ENCODE data around the gene CDH11. TPM values are rescaled to one million over a fixed set of nuclear protein-coding genes. Genes with fewer than 3 reads are reported as not detected.

The CDH11 gene
- total RNA-seq, 2 experiments from 2014 or later: not detected

- Histone ChIP-seq H3K9me2 (ENCODE audit: insufficient read depth, low read length) (no peaks in the 10 kb centered on the region), H3K4me3 (ENCODE audit: low read depth, low read length, poor library complexity, severe bottlenecking) (no peak overlapping the region), H3K36me3 (ENCODE audit: insufficient read depth, low read length) (no peaks in the 10 kb centered on the region), H3K27ac (ENCODE audit: low read depth, low read length, poor library complexity, severe bottlenecking) (no peak overlapping the region), H3K79me2 (ENCODE audit: insufficient read depth, low read depth, low read length) (no peaks in the 10 kb centered on the region), H4K20me1 (ENCODE audit: insufficient read depth, low read length) (no peaks in the 10 kb centered on the region), H3K4me2 (ENCODE audit: low read length) (no peak overlapping the region), H2AFZ (ENCODE audit: low read length) (no peak overlapping the region), H3K4me1 (ENCODE audit: insufficient read depth, low read length, poor library complexity, severe bottlenecking) (no peaks in the 10 kb centered on the region), H3K9me3 (ENCODE audit: low read length) (no peaks in the 10 kb centered on the region)
- TF ChIP-seq CTCF (conservative IDR thresholded peaks at IDR 0.05; ENCODE audit: low read length) (no peak), EZH2phosphoT487 (IDR thresholded peaks at IDR 0.05; ENCODE audit: borderline replicate concordance, low read depth, low read length) (no peak)
- intact Hi-C loops (cut with micrococcal nuclease; ENCODE audit: unreplicated experiment): no loop called here
- no TSS peak for BruUV-seq (replicated peaks)
- POLR2A ChIA-PET: no interaction called here
- DNase-seq (ENCODE audit: low spot score): no peak
- CTCF ChIA-PET (ENCODE audit: unreplicated experiment): no interaction called here
Measured at GRCh38 chr16:64974381-64974780, 147.5 kb downstream of the CDH11 start.

- no peak for TF ChIP-seq CTCF (conservative IDR thresholded peaks at IDR 0.05; ENCODE audit: low read length)
- TF ChIP-seq EZH2phosphoT487 (IDR thresholded peaks at IDR 0.05; ENCODE audit: borderline replicate concordance, low read depth, low read length): no peak
- H3K9me3 ChIP-seq (ENCODE audit: low read length): no peaks in the 10 kb centered on the region
- intact Hi-C loops (cut with micrococcal nuclease; ENCODE audit: unreplicated experiment): no loop called here
- ChIA-PET CTCF (ENCODE audit: unreplicated experiment) (no interaction called here), POLR2A (no interaction called here)
- no peak overlapping the region for H3K27ac ChIP-seq (ENCODE audit: low read depth, low read length, poor library complexity, severe bottlenecking)
- H3K4me2 ChIP-seq (ENCODE audit: low read length): no peak overlapping the region
- no peaks in the 10 kb centered on the region for H4K20me1 ChIP-seq (ENCODE audit: insufficient read depth, low read length)
- H3K9me2 ChIP-seq (ENCODE audit: insufficient read depth, low read length): no peaks in the 10 kb centered on the region; the same call in 1 of the 2 replicates
- no peaks in the 10 kb centered on the region for H3K4me1 ChIP-seq (ENCODE audit: insufficient read depth, low read length, poor library complexity, severe bottlenecking)
- no peak overlapping the region for H3K4me3 ChIP-seq (ENCODE audit: low read depth, low read length, poor library complexity, severe bottlenecking)
- BruUV-seq (replicated peaks): no TSS peak
- DNase-seq (ENCODE audit: low spot score): no peak
- no peaks in the 10 kb centered on the region for H3K36me3 ChIP-seq (ENCODE audit: insufficient read depth, low read length)
- no peaks in the 10 kb centered on the region for H3K79me2 ChIP-seq (ENCODE audit: insufficient read depth, low read depth, low read length)
- H2AFZ ChIP-seq (ENCODE audit: low read length): no peak overlapping the region
Measured at GRCh38 chr16:64973171-64973570, 148.7 kb downstream of the CDH11 start.

GRCh38 chr16:64971171-64971570, 150.7 kb downstream of the CDH11 start:
- no peaks in the 10 kb centered on the region for H3K79me2 ChIP-seq (ENCODE audit: insufficient read depth, low read depth, low read length)

More at GRCh38 chr16:64971171-64971570, 150.7 kb downstream of the CDH11 start:
- TF ChIP-seq EZH2phosphoT487 (IDR thresholded peaks at IDR 0.05; ENCODE audit: borderline replicate concordance, low read depth, low read length) (no peak), CTCF (conservative IDR thresholded peaks at IDR 0.05; ENCODE audit: low read length) (no peak)
- POLR2A ChIA-PET: interaction anchor here (0.7 kb wide), 1 partner anchor 16 kb away, joined by 3 read pairs; no protein-coding TSS in a partner anchor
- Histone ChIP-seq H3K4me1 (ENCODE audit: insufficient read depth, low read length, poor library complexity, severe bottlenecking) (no peaks in the 10 kb centered on the region), H3K4me2 (ENCODE audit: low read length) (no peak overlapping the region), H3K4me3 (ENCODE audit: low read depth, low read length, poor library complexity, severe bottlenecking) (no peak overlapping the region), H3K27ac (ENCODE audit: low read depth, low read length, poor library complexity, severe bottlenecking) (no peak overlapping the region), H3K9me2 (ENCODE audit: insufficient read depth, low read length) (no peaks in the 10 kb centered on the region; the same call in 1 of the 2 replicates), H3K9me3 (ENCODE audit: low read length) (no peaks in the 10 kb centered on the region), H2AFZ (ENCODE audit: low read length) (no peak overlapping the region), H4K20me1 (ENCODE audit: insufficient read depth, low read length) (no peaks in the 10 kb centered on the region), H3K36me3 (ENCODE audit: insufficient read depth, low read length) (no peaks in the 10 kb centered on the region)
- intact Hi-C loops (cut with micrococcal nuclease; ENCODE audit: unreplicated experiment): no loop called here
- BruUV-seq (replicated peaks): no TSS peak
- CTCF ChIA-PET (ENCODE audit: unreplicated experiment): no interaction called here
- DNase-seq (ENCODE audit: low spot score): no peak

All from OCI-LY7 (cell line).